ENCODE measurements around the gene PTPRN2. TPM values are rescaled to one million over a fixed set of nuclear protein-coding genes. Genes with fewer than 3 reads are reported as not detected.

Gene PTPRN2
- total and polyA plus RNA-seq, 2 donors (not counting 3 experiments of a cell fraction or from before 2014, with no cell fraction given), result 0.62 to 0.88 TPM

- H3K4me3 ChIP-seq (replicated peaks in 1 of 3; ENCODE audit: insufficient read depth in 1 of 3, low read depth in 1 of 3, low read length in 3 of 3), result no peak overlapping the region
- H3K27me3 ChIP-seq (ENCODE audit: control insufficient read depth in 2 of 2, insufficient read depth in 2 of 2, low read length in 2 of 2), result no peaks in the 10 kb centered on the region
- H3K79me2 ChIP-seq (ENCODE audit: control insufficient read depth, insufficient read depth, low read length), result no peaks in the 10 kb centered on the region
- H3K9me1 ChIP-seq (replicated peaks; ENCODE audit: control insufficient read depth, extremely low read depth, insufficient read depth, low read length), result no peaks in the 10 kb centered on the region
- no peaks in the 10 kb centered on the region for H3K4me1 ChIP-seq (ENCODE audit: control insufficient read depth, extremely low read depth, insufficient read depth, low read length)
- H3K27ac ChIP-seq (ENCODE audit: insufficient read depth, low read depth, low read length), result no peak overlapping the region
- BruUV-seq (replicated peaks), result no TSS peak
- TF ChIP-seq POLR2AphosphoS5 (IDR thresholded peaks at IDR 0.05; ENCODE audit: insufficient read depth, low read depth, low read length) (no peak), MAX (IDR thresholded peaks at IDR 0.05; ENCODE audit: insufficient read depth, insufficient read length) (no peak), MYC (IDR thresholded peaks at IDR 0.05; ENCODE audit: low read depth, low read length) (no peak), EZH2 (IDR thresholded peaks at IDR 0.05; ENCODE audit: borderline replicate concordance, low read depth, low read length, severe bottlenecking) (no peak), CTCF (IDR thresholded peaks at IDR 0.05; ENCODE audit: extremely low read depth in 1 of 2, insufficient read depth in 1 of 2, low read depth in 1 of 2, low read length in 2 of 2) (no peak), JUN (IDR thresholded peaks at IDR 0.05; ENCODE audit: borderline replicate concordance, insufficient read depth, insufficient read length, low read depth) (no peak), GATA2 (IDR thresholded peaks at IDR 0.05; ENCODE audit: insufficient read depth, insufficient read length, low read depth, low read length) (no peak), POLR2A (IDR thresholded peaks at IDR 0.05; ENCODE audit: low read depth, low read length) (no peak), FOS (IDR thresholded peaks at IDR 0.05; ENCODE audit: borderline replicate concordance, insufficient read depth, low read length) (no peak)
- no peak overlapping the region for H3K4me2 ChIP-seq (ENCODE audit: insufficient read depth, low read length)
- intact Hi-C loops (cut with micrococcal nuclease), result no loop called here
- FAIRE-seq (no peak), DNase-seq (ENCODE audit: low read depth, low spot score) (no peak)
- no peak overlapping the region for H2AFZ ChIP-seq (ENCODE audit: low read depth, low read length)
- no peaks in the 10 kb centered on the region for H4K20me1 ChIP-seq (replicated peaks; ENCODE audit: control insufficient read depth, extremely low read depth, insufficient read depth, low read length)
- ChIA-PET POLR2A (no interaction called here), CTCF (interaction anchor here (1.6 kb wide), 1 partner anchor 13 kb away, joined by 3 read pairs; no protein-coding TSS in a partner anchor)
- H3K9ac ChIP-seq (replicated peaks; ENCODE audit: extremely low read depth, insufficient read depth, low read length), result no peak overlapping the region
- H3K9me3 ChIP-seq (replicated peaks; ENCODE audit: control insufficient read depth, insufficient read depth, low read length), result peaks cover 12% of the 10 kb centered on the region
- dilution Hi-C loops (cut with MboI; ENCODE audit: extremely low pct_ligation_motif_present, low sequenced_read_pairs), result no loop called here
- H3K36me3 ChIP-seq (ENCODE audit: control insufficient read depth in 2 of 2, extremely low read depth in 1 of 2, insufficient read depth in 2 of 2, low read length in 2 of 2), result no peaks in the 10 kb centered on the region
These were observed 177.8 kb downstream of the PTPRN2 start for GRCh38 chr7:158409816-158410330.

All from endothelial cell of umbilical vein (primary cell).